H1 (cell line): ENCODE results near the gene ZNF670. TPM values are rescaled to one million over a fixed set of nuclear protein-coding genes. Genes with fewer than 3 reads are reported as not detected.

ENCODE experiments used
- ASH2L ChIP-seq: fragments of 200-600, 300-600 bp; sonication (generic); IDR thresholded peaks from one replicate; pipeline ENCODE4 v1.7.1; 2017; ENCODE audit warnings: low read length
- CBX8 ChIP-seq: fragments of 300-800, 300-1000 bp; sonication (generic); IDR thresholded peaks from 2 replicates; pipeline ENCODE4 v1.7.1; 2016; ENCODE audit warnings: low read depth, low read length, borderline replicate concordance
- JUND ChIP-seq: IDR thresholded peaks from 2 replicates; pipeline ENCODE4 v1.6.1; 2011; ENCODE audit warnings: mild to moderate bottlenecking, improper control_type of control experiment, low read length
- SAP30 ChIP-seq: fragments of 300-600 bp; sonication (generic); IDR thresholded peaks from 2 replicates; pipeline ENCODE4 v1.7.1; 2012; ENCODE audit warnings: low read length, moderate library complexity, mild to moderate bottlenecking, inconsistent platforms; ENCODE audit not compliant: insufficient read depth, insufficient replicate concordance
- SIN3A ChIP-seq, 2 experiments: IDR thresholded peaks in 1 of 2; conservative IDR thresholded peaks in 1 of 2; 2 replicates each; pipeline ENCODE4 v1.6.1; 2011 to 2012; ENCODE audit warnings: low read length in 2 of 2, improper control_type of control experiment in 1 of 2, low read depth in 1 of 2, mild to moderate bottlenecking in 1 of 2
- polyA plus RNA-seq, 7 experiments: library from polyadenylated mRNA; depleted of rRNA in 3 of 7; stranded (reverse) in 5 of 7; unstranded in 2 of 7; fragments of >200 nt in 5 of 7; fragments of 200-250 nt in 2 of 7; gene quantifications; 1 replicate in 5 of 7; 2 replicates in 1 of 7; 4 replicates in 1 of 7; pipeline versions ENCODE4 v1.2.1 to v1.2.3, GENCODE V29; 2011 to 2013; ENCODE audit warnings: missing spikeins in 2 of 7, mixed read lengths in 2 of 7
- total RNA-seq: library from RNA; stranded (reverse); fragmentation: NEBNext Ultra II Directional; extraction: Animal tissue kit (Norgen Biotek cat#: 25700); gene quantifications from 2 replicates; pipeline ENCODE4 v1.2.1, GENCODE V29; 2021
- TF ChIP-seq, protein P1 (sequence below): fragments of 300-600 bp; sonication (generic); IDR thresholded peaks from 2 replicates; pipeline ENCODE4 v1.7.1; 2012; ENCODE audit warnings: low read length, moderate library complexity, mild to moderate bottlenecking, inconsistent platforms; ENCODE audit not compliant: insufficient replicate concordance
- TF ChIP-seq, protein P2 (sequence below): IDR thresholded peaks from 2 replicates; pipeline ENCODE4 v1.6.1; 2011; ENCODE audit warnings: low read length, improper control_type of control experiment
- TF ChIP-seq, protein P3 (sequence below): IDR thresholded peaks from 2 replicates; pipeline ENCODE4 v1.6.1; 2012; ENCODE audit warnings: inconsistent platforms

Gene ZNF670
- total and polyA plus RNA-seq, 2 of the 8 experiments (the other 6 are each of a cell fraction or from before 2014, with no cell fraction given), result 2.8 to 15.4 TPM

DNA sequence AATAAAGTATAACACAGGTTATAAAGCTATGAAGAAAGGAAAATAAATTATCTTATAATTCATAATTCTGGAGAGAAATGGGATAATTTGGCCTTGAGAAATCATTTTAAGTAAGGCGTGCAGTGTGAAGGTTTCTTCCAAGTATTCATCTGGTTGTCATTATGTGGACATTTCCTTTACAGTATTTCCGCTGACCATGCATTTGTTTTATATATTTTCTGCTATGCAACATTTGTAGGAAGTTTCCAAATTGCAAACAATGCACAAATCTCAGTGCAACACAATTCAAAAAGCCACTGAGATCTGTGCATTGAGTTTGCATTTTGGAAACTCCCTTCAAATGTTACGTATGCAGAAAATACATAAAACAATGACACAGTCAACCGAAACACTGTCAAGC lies 17.8 kb downstream of the ZNF670 start (continued):
- TF ChIP-seq, protein P1, sequence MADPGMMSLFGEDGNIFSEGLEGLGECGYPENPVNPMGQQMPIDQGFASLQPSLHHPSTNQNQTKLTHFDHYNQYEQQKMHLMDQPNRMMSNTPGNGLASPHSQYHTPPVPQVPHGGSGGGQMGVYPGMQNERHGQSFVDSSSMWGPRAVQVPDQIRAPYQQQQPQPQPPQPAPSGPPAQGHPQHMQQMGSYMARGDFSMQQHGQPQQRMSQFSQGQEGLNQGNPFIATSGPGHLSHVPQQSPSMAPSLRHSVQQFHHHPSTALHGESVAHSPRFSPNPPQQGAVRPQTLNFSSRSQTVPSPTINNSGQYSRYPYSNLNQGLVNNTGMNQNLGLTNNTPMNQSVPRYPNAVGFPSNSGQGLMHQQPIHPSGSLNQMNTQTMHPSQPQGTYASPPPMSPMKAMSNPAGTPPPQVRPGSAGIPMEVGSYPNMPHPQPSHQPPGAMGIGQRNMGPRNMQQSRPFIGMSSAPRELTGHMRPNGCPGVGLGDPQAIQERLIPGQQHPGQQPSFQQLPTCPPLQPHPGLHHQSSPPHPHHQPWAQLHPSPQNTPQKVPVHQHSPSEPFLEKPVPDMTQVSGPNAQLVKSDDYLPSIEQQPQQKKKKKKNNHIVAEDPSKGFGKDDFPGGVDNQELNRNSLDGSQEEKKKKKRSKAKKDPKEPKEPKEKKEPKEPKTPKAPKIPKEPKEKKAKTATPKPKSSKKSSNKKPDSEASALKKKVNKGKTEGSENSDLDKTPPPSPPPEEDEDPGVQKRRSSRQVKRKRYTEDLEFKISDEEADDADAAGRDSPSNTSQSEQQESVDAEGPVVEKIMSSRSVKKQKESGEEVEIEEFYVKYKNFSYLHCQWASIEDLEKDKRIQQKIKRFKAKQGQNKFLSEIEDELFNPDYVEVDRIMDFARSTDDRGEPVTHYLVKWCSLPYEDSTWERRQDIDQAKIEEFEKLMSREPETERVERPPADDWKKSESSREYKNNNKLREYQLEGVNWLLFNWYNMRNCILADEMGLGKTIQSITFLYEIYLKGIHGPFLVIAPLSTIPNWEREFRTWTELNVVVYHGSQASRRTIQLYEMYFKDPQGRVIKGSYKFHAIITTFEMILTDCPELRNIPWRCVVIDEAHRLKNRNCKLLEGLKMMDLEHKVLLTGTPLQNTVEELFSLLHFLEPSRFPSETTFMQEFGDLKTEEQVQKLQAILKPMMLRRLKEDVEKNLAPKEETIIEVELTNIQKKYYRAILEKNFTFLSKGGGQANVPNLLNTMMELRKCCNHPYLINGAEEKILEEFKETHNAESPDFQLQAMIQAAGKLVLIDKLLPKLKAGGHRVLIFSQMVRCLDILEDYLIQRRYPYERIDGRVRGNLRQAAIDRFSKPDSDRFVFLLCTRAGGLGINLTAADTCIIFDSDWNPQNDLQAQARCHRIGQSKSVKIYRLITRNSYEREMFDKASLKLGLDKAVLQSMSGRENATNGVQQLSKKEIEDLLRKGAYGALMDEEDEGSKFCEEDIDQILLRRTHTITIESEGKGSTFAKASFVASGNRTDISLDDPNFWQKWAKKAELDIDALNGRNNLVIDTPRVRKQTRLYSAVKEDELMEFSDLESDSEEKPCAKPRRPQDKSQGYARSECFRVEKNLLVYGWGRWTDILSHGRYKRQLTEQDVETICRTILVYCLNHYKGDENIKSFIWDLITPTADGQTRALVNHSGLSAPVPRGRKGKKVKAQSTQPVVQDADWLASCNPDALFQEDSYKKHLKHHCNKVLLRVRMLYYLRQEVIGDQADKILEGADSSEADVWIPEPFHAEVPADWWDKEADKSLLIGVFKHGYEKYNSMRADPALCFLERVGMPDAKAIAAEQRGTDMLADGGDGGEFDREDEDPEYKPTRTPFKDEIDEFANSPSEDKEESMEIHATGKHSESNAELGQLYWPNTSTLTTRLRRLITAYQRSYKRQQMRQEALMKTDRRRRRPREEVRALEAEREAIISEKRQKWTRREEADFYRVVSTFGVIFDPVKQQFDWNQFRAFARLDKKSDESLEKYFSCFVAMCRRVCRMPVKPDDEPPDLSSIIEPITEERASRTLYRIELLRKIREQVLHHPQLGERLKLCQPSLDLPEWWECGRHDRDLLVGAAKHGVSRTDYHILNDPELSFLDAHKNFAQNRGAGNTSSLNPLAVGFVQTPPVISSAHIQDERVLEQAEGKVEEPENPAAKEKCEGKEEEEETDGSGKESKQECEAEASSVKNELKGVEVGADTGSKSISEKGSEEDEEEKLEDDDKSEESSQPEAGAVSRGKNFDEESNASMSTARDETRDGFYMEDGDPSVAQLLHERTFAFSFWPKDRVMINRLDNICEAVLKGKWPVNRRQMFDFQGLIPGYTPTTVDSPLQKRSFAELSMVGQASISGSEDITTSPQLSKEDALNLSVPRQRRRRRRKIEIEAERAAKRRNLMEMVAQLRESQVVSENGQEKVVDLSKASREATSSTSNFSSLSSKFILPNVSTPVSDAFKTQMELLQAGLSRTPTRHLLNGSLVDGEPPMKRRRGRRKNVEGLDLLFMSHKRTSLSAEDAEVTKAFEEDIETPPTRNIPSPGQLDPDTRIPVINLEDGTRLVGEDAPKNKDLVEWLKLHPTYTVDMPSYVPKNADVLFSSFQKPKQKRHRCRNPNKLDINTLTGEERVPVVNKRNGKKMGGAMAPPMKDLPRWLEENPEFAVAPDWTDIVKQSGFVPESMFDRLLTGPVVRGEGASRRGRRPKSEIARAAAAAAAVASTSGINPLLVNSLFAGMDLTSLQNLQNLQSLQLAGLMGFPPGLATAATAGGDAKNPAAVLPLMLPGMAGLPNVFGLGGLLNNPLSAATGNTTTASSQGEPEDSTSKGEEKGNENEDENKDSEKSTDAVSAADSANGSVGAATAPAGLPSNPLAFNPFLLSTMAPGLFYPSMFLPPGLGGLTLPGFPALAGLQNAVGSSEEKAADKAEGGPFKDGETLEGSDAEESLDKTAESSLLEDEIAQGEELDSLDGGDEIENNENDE, result no peak
- TF ChIP-seq, protein P2, sequence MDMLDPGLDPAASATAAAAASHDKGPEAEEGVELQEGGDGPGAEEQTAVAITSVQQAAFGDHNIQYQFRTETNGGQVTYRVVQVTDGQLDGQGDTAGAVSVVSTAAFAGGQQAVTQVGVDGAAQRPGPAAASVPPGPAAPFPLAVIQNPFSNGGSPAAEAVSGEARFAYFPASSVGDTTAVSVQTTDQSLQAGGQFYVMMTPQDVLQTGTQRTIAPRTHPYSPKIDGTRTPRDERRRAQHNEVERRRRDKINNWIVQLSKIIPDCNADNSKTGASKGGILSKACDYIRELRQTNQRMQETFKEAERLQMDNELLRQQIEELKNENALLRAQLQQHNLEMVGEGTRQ, result no peak
- TF ChIP-seq CBX8, result no peak
- no peak for TF ChIP-seq SIN3A (conservative IDR thresholded peaks at IDR 0.05 in 1 of 2, IDR thresholded peaks at IDR 0.05 in 1 of 2; ENCODE audit: low read depth in 1 of 2, low read length in 2 of 2)
- TF ChIP-seq, protein P3, sequence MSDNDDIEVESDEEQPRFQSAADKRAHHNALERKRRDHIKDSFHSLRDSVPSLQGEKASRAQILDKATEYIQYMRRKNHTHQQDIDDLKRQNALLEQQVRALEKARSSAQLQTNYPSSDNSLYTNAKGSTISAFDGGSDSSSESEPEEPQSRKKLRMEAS, result no peak
- TF ChIP-seq ASH2L, result no peak
- no peak for TF ChIP-seq JUND
- TF ChIP-seq SAP30, result no peak
